ENCODE measurements around the gene RNF26.

RNF26 gene

GRCh38 chr11:119366690-119367620 lies 32.6 kb downstream of the RNF26 start:
- no peak for DNase-seq (ENCODE audit: low read depth)
- no peak overlapping the region for H3K4me3 ChIP-seq (replicated peaks; ENCODE audit: low read depth, low read length)

GRCh38 chr11:119367661-119368120 lies 33.4 kb downstream of the RNF26 start:
- TF ChIP-seq, protein P1, sequence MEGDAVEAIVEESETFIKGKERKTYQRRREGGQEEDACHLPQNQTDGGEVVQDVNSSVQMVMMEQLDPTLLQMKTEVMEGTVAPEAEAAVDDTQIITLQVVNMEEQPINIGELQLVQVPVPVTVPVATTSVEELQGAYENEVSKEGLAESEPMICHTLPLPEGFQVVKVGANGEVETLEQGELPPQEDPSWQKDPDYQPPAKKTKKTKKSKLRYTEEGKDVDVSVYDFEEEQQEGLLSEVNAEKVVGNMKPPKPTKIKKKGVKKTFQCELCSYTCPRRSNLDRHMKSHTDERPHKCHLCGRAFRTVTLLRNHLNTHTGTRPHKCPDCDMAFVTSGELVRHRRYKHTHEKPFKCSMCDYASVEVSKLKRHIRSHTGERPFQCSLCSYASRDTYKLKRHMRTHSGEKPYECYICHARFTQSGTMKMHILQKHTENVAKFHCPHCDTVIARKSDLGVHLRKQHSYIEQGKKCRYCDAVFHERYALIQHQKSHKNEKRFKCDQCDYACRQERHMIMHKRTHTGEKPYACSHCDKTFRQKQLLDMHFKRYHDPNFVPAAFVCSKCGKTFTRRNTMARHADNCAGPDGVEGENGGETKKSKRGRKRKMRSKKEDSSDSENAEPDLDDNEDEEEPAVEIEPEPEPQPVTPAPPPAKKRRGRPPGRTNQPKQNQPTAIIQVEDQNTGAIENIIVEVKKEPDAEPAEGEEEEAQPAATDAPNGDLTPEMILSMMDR (IDR thresholded peaks at IDR 0.05; ENCODE audit: low read length, missing control alignments), result no peak
- DNase-seq (ENCODE audit: low read depth), result no peak
- no peak overlapping the region for H3K4me3 ChIP-seq (replicated peaks; ENCODE audit: low read depth, low read length)

More at GRCh38 chr11:119366690-119367620, 32.6 kb downstream of the RNF26 start:
- TF ChIP-seq, protein P1 (IDR thresholded peaks at IDR 0.05; ENCODE audit: low read length, missing control alignments), result no peak

GRCh38 chr11:119368121-119369034 lies 34.1 kb downstream of the RNF26 start:
- H3K4me3 ChIP-seq (replicated peaks; ENCODE audit: low read depth, low read length), result no peak overlapping the region
- DNase-seq (ENCODE audit: low read depth), result peak; percentile 25

GRCh38 chr11:119369132-119369925 lies 35.0 kb downstream of the RNF26 start:
- no peak for DNase-seq (ENCODE audit: low read depth)
- H3K4me3 ChIP-seq (replicated peaks; ENCODE audit: low read depth, low read length), result no peak overlapping the region

More at GRCh38 chr11:119368121-119369034, 34.1 kb downstream of the RNF26 start:
- TF ChIP-seq, protein P1 (IDR thresholded peaks at IDR 0.05; ENCODE audit: low read length, missing control alignments), result no peak

GRCh38 chr11:119370486-119371046 lies 36.2 kb downstream of the RNF26 start:
- no peak for DNase-seq (ENCODE audit: low read depth)
- no peak overlapping the region for H3K4me3 ChIP-seq (replicated peaks; ENCODE audit: low read depth, low read length)
- TF ChIP-seq, protein P1 (IDR thresholded peaks at IDR 0.05; ENCODE audit: low read length, missing control alignments), result no peak

More at GRCh38 chr11:119369132-119369925, 35.0 kb downstream of the RNF26 start:
- TF ChIP-seq, protein P1 (IDR thresholded peaks at IDR 0.05; ENCODE audit: low read length, missing control alignments), result no peak
